Panc1 (cell line): ENCODE results near the gene SNCG. TPM values are rescaled to one million over a fixed set of nuclear protein-coding genes. Genes with fewer than 3 reads are reported as not detected.
A peak's percentile ranks its signal among the peaks of the same experiment; 100 is the strongest.

Experiments
- ATAC-seq: fragments of 200-7000 bp; cut with Tn5 transposase; 2 replicates; pipeline ENCODE4 v1.9.1; 2020; ENCODE audit warnings: mild to moderate bottlenecking, moderate library complexity
- BruUV-seq: library from RNA; stranded (reverse); fragments of 400-500 nt; replicated peaks from 2 replicates; lab custom pipeline; 2021; lab: Mats Ljungman, UMichigan
- CTCF ChIA-PET: fragments of 300-600 bp; sonication (Branson Sonifier 250); formaldehyde crosslinking; loops from one replicate; lab custom pipeline; 2022; ENCODE audit warnings: antibody characterized with exemption; lab: Charles Lee
- POLR2A ChIA-PET: fragments of 300-600 bp; sonication (Branson Sonifier 250); formaldehyde crosslinking; loops from one replicate; lab custom pipeline; 2022; ENCODE audit warnings: antibody characterized with exemption; lab: Charles Lee
- DNase-seq: peaks from one replicate; pipeline ENCODE4 v3.0.0-alpha.2; 2010; ENCODE audit warnings: low read depth, low spot score
- H3K27ac ChIP-seq: 2 replicates; pipeline ENCODE4 v1.5.1; 2011; ENCODE audit warnings: mild to moderate bottlenecking, low read length, inconsistent platforms
- H3K27me3 ChIP-seq: fragments of 200-500 bp; sonication (Bioruptor generic); 2 replicates; pipeline ENCODE4 v1.6.0; 2014; ENCODE audit warnings: low read length, inconsistent platforms; ENCODE audit not compliant: control insufficient read depth, insufficient read depth
- H3K36me3 ChIP-seq: fragments of 200-500 bp; sonication (Bioruptor generic); 2 replicates; pipeline ENCODE4 v1.5.1; 2014; ENCODE audit warnings: inconsistent platforms, mild to moderate bottlenecking, low read length, moderate library complexity; ENCODE audit not compliant: control insufficient read depth, insufficient read depth
- H3K4me1 ChIP-seq: 2 replicates; pipeline ENCODE4 v1.5.1; 2011; ENCODE audit warnings: inconsistent platforms, mild to moderate bottlenecking, low read length, moderate library complexity; ENCODE audit not compliant: control insufficient read depth, insufficient read depth
- H3K4me3 ChIP-seq, 2 experiments: 2 replicates each; pipeline ENCODE4 v1.5.1; 2011 to 2012; ENCODE audit warnings: low read depth in 2 of 2, low read length in 2 of 2, mild to moderate bottlenecking in 2 of 2, inconsistent platforms in 1 of 2, moderate library complexity in 1 of 2
- H3K9me3 ChIP-seq: fragments of 200-500 bp; sonication (Bioruptor generic); 2 replicates; pipeline ENCODE4 v1.5.1; 2014; ENCODE audit warnings: low read depth, mild to moderate bottlenecking, inconsistent platforms, low read length, moderate library complexity; ENCODE audit not compliant: control insufficient read depth, insufficient read depth
- POLR2AphosphoS5 ChIP-seq: IDR thresholded peaks from 2 replicates; pipeline ENCODE4 v1.6.1; 2012; ENCODE audit warnings: mild to moderate bottlenecking, low read depth, low read length, moderate library complexity
- SIN3A ChIP-seq: IDR thresholded peaks from 2 replicates; pipeline ENCODE4 v1.6.1; 2012; ENCODE audit warnings: low read depth, mild to moderate bottlenecking, low read length, moderate library complexity, borderline replicate concordance; ENCODE audit not compliant: insufficient read depth
- TCF7L2 ChIP-seq: IDR thresholded peaks from 2 replicates; pipeline ENCODE4 v1.6.1; 2011; ENCODE audit warnings: mild to moderate bottlenecking, low read depth, low read length, inconsistent platforms
- in situ Hi-C: cut with HindIII; loops from 2 replicates; pipeline ENCODE4 v1.10.0; 2016; ENCODE audit warnings: low sequenced_read_pairs, low pct_unique_long_range_greater_than_20kb
- intact Hi-C: fragments of 100-400 bp; cut with micrococcal nuclease; formaldehyde crosslinking; loops from one replicate; pipeline ENCODE4 v1.10.0; 2022; ENCODE audit not compliant: unreplicated experiment
- total RNA-seq: library from RNA; stranded (reverse); gene quantifications from one replicate; pipeline ENCODE4 v1.2.1, GENCODE V29; 2021; ENCODE audit not compliant: unreplicated experiment
- TF ChIP-seq, protein P1 (sequence below): fragments of 450-650 bp; IDR thresholded peaks from 2 replicates; pipeline ENCODE4 v1.5.1; 2017; ENCODE audit warnings: mild to moderate bottlenecking
- TF ChIP-seq, protein P2 (sequence below), 2 experiments: IDR thresholded peaks; 2 replicates each; pipeline ENCODE4 v1.6.1; 2011 to 2012; ENCODE audit warnings: low read depth in 2 of 2, control low read depth in 1 of 2, low read length in 1 of 2, mild to moderate bottlenecking in 1 of 2, moderate library complexity in 1 of 2; ENCODE audit not compliant: insufficient read depth in 1 of 2

Gene SNCG
- total RNA-seq, 1 experiment from 2014 or later, result 5.2 TPM

DNA sequence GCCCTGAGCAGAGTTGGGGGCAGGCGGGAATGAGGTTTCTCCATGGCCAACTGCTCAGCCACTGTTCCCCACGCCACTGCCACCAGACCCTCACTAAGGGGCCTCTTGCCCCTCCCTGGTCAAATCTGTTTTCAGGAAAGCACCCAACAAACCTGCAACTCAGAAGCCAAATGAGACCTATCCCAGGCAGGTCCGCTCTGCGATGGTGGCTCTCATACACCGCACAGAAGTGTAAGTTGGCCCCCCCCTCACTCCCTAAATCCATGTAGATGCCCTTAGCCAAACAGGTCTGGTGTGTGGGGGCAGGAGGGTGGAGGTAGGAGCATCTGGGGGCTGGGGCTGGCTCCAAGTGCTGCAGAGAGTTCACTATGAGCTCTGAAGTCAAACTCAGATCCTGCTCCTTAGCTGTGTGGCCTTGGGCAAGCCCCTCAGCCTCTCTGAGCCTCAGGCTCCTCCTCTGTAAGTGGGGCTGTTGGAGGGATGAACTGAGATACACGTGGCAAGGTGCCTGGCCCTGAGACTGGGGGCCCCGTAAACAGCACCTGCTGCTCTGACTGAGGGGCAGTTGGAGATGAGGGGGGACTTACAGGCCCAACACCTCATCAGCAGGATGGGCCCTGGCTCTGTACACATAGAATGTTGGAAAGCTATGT is 2.1 kb upstream of the SNCG start:
- no peak for DNase-seq
- peaks cover 60% of the 10 kb centered on the region for H3K4me1 ChIP-seq
- H3K27me3 ChIP-seq, result no peaks in the 10 kb centered on the region
- ChIA-PET POLR2A (no interaction called here), CTCF (interaction anchor here (0.8 to 2.4 kb wide), 3 partner anchors 11 to 16 kb away, joined by 3 to 25 read pairs (median 3); no protein-coding TSS in a partner anchor)
- ATAC-seq, result no peak
- in situ Hi-C loops, result no loop called here
- TF ChIP-seq TCF7L2 (no peak), SIN3A (no peak), POLR2AphosphoS5 (no peak)
- TF ChIP-seq, protein P1, sequence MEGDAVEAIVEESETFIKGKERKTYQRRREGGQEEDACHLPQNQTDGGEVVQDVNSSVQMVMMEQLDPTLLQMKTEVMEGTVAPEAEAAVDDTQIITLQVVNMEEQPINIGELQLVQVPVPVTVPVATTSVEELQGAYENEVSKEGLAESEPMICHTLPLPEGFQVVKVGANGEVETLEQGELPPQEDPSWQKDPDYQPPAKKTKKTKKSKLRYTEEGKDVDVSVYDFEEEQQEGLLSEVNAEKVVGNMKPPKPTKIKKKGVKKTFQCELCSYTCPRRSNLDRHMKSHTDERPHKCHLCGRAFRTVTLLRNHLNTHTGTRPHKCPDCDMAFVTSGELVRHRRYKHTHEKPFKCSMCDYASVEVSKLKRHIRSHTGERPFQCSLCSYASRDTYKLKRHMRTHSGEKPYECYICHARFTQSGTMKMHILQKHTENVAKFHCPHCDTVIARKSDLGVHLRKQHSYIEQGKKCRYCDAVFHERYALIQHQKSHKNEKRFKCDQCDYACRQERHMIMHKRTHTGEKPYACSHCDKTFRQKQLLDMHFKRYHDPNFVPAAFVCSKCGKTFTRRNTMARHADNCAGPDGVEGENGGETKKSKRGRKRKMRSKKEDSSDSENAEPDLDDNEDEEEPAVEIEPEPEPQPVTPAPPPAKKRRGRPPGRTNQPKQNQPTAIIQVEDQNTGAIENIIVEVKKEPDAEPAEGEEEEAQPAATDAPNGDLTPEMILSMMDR, result no peak
- TF ChIP-seq, protein P2, sequence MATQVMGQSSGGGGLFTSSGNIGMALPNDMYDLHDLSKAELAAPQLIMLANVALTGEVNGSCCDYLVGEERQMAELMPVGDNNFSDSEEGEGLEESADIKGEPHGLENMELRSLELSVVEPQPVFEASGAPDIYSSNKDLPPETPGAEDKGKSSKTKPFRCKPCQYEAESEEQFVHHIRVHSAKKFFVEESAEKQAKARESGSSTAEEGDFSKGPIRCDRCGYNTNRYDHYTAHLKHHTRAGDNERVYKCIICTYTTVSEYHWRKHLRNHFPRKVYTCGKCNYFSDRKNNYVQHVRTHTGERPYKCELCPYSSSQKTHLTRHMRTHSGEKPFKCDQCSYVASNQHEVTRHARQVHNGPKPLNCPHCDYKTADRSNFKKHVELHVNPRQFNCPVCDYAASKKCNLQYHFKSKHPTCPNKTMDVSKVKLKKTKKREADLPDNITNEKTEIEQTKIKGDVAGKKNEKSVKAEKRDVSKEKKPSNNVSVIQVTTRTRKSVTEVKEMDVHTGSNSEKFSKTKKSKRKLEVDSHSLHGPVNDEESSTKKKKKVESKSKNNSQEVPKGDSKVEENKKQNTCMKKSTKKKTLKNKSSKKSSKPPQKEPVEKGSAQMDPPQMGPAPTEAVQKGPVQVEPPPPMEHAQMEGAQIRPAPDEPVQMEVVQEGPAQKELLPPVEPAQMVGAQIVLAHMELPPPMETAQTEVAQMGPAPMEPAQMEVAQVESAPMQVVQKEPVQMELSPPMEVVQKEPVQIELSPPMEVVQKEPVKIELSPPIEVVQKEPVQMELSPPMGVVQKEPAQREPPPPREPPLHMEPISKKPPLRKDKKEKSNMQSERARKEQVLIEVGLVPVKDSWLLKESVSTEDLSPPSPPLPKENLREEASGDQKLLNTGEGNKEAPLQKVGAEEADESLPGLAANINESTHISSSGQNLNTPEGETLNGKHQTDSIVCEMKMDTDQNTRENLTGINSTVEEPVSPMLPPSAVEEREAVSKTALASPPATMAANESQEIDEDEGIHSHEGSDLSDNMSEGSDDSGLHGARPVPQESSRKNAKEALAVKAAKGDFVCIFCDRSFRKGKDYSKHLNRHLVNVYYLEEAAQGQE (IDR thresholded peaks at IDR 0.05; ENCODE audit: insufficient read depth in 1 of 2, low read depth in 2 of 2, low read length in 1 of 2), result no peak
- no TSS peak for BruUV-seq
- H3K27ac ChIP-seq, result no peak overlapping the region; the same call in 1 of the 2 replicates
- no peaks in the 10 kb centered on the region for H3K36me3 ChIP-seq
- H3K4me3 ChIP-seq, result no peak overlapping the region
- no peaks in the 10 kb centered on the region for H3K9me3 ChIP-seq
- intact Hi-C loops, result no loop called here

DNA sequence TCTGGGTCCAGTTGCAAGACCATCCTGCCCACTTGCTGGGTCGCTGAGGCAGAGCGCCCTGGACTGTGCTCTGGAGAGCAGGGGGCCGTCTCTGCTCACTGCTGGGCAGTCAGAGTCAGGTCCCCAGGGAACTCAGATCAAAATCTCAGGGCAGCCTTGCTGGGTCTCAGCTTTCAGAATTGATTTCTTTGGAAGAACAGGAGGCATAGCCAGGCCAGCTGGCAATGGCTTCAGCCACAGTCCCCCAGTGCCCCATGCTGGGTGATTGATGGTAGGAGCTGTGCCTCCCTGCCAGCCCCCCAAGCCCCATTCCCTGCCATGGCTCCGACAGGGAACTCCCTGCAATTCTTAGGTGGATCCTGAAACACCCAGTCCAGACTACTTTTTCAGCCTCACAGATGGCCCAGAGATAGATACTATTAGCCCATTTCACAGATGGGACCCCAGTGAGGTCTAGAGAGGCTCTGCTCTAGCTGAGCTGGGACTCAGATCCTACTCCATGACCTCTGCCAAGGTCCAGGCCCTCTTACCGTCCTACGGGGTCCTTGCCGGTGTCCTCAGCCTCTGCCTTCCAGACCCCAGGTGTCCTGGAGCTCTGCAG is 1.5 kb upstream of the SNCG start:
- H3K27ac ChIP-seq, result peak overlapping the region; percentile 51
- ChIA-PET CTCF (interaction anchor here (0.8 to 2.4 kb wide), 4 partner anchors 10 to 17 kb away, joined by 3 to 25 read pairs (median 5); no protein-coding TSS in a partner anchor), POLR2A (no interaction called here)
- BruUV-seq, result no TSS peak
- TF ChIP-seq POLR2AphosphoS5, result no peak
- intact Hi-C loops (no loop called here), in situ Hi-C loops (no loop called here)
- peaks cover 60% of the 10 kb centered on the region for H3K4me1 ChIP-seq
- no peaks in the 10 kb centered on the region for H3K27me3 ChIP-seq
- no peak for DNase-seq
- H3K9me3 ChIP-seq, result no peaks in the 10 kb centered on the region
- no peak for ATAC-seq
- H3K4me3 ChIP-seq, result no peak overlapping the region
- no peaks in the 10 kb centered on the region for H3K36me3 ChIP-seq
